A673 (cell line): ENCODE data around the gene EIF4G1.

Experiments used
- EZH2 ChIP-seq: fragments of 200-600 bp; sonication (generic); IDR thresholded peaks from 2 replicates; pipeline ENCODE4 v1.6.1; 2017; ENCODE audit warnings: borderline replicate concordance, low read depth, mild to moderate bottlenecking, mixed read lengths, antibody characterized with exemption, low read length; ENCODE audit not compliant: poor library complexity, severe bottlenecking
- TF ChIP-seq, protein P1 (sequence below): fragments of 300-800, 200-600 bp; sonication (generic); conservative IDR thresholded peaks from 2 replicates; pipeline ENCODE4 v1.5.1; 2017; ENCODE audit warnings: low read depth, mild to moderate bottlenecking, antibody characterized with exemption, low read length, moderate library complexity, mixed read lengths

DNA sequence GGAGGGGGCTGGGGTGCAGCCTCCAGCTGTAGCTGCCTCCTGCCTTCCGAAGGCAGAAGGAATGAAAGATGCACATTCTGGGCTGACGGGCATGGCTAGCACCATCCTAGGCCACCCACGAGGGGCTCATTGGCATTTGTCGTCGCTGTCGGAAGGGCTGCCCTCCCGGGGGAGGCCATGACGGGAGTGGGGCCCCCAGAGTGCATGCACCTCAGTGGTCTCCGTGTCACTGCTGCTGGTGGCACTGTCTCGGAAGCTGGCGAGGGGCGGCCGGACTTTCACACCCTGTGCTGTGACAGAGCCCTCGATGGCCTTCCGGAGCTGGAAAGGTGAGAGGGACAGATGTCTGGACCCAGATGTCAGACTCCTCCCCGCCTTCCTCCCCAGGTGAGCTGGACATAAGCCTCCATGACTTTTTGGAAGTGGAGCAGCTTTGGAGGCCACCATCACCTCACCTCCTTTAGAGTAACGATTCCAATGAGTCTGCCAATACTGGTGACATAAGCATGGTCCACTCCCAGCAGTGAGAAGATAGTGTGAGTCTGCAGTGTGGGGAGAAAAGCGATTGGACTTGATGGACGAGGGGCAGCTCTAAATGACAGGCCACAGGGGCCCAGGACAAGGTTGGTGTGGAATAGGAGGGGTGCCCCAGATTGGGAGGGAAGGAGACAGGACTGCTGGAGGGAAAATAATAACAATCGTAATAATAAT is 32.2 kb downstream of the EIF4G1 start:
- TF ChIP-seq, protein P1, sequence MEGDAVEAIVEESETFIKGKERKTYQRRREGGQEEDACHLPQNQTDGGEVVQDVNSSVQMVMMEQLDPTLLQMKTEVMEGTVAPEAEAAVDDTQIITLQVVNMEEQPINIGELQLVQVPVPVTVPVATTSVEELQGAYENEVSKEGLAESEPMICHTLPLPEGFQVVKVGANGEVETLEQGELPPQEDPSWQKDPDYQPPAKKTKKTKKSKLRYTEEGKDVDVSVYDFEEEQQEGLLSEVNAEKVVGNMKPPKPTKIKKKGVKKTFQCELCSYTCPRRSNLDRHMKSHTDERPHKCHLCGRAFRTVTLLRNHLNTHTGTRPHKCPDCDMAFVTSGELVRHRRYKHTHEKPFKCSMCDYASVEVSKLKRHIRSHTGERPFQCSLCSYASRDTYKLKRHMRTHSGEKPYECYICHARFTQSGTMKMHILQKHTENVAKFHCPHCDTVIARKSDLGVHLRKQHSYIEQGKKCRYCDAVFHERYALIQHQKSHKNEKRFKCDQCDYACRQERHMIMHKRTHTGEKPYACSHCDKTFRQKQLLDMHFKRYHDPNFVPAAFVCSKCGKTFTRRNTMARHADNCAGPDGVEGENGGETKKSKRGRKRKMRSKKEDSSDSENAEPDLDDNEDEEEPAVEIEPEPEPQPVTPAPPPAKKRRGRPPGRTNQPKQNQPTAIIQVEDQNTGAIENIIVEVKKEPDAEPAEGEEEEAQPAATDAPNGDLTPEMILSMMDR = no peak
- no peak for TF ChIP-seq EZH2
